IMR-90 (cell line): ENCODE results near the gene SCIN. TPM values are rescaled to one million over a fixed set of nuclear protein-coding genes. Genes with fewer than 3 reads are reported as not detected.

Experiments used
- ATAC-seq: fragments of 200-7000 bp; cut with Tn5 transposase; 2 replicates; pipeline ENCODE4 v1.9.1; 2020; ENCODE audit warnings: low read depth, mild to moderate bottlenecking, moderate library complexity
- BruUV-seq: library from RNA; stranded (reverse); fragments of 400-500 nt; replicated peaks from 2 replicates; lab custom pipeline; 2021; lab: Mats Ljungman, UMichigan
- CTCF ChIA-PET: fragments of 300-600 bp; formaldehyde crosslinking; extraction: SDS; loops from one replicate; lab custom pipeline; 2021; ENCODE audit warnings: antibody characterized with exemption; lab: Yijun Ruan, JAX
- POLR2A ChIA-PET: fragments of 300-600 bp; sonication (Branson Sonifier 250); formaldehyde crosslinking; loops from one replicate; lab custom pipeline; 2022; ENCODE audit warnings: antibody characterized with exemption; ENCODE audit not compliant: unreplicated experiment; lab: Charles Lee
- DNase-seq: peaks from one replicate; pipeline ENCODE4 v3.0.0; 2013
- H2AFZ ChIP-seq: replicated peaks from 2 replicates; pipeline ENCODE3; 2013; ENCODE audit warnings: low read length, mild to moderate bottlenecking; ENCODE audit not compliant: poor library complexity
- H2AK5ac ChIP-seq: 2 replicates; pipeline ENCODE4 v1.6.1; 2013; ENCODE audit warnings: low read depth, low read length, inconsistent platforms
- H2AK9ac ChIP-seq: replicated peaks from 2 replicates; pipeline ENCODE3; 2013; ENCODE audit warnings: mild to moderate bottlenecking, low read depth, low read length, moderate library complexity; ENCODE audit not compliant: poor library complexity
- H2BK120ac ChIP-seq: 2 replicates; pipeline ENCODE4 v1.6.1; 2013; ENCODE audit warnings: low read depth, low read length, inconsistent platforms
- H2BK15ac ChIP-seq: 3 replicates; pipeline ENCODE4 v1.6.1; 2013; ENCODE audit warnings: low read depth, low read length, inconsistent platforms
- H2BK20ac ChIP-seq: 2 replicates; pipeline ENCODE4 v1.6.1; 2013; ENCODE audit warnings: low read depth, mild to moderate bottlenecking, inconsistent platforms, low read length, moderate library complexity
- H2BK5ac ChIP-seq: 2 replicates; pipeline ENCODE4 v1.6.1; 2013; ENCODE audit warnings: mild to moderate bottlenecking, low read depth, low read length, inconsistent platforms; ENCODE audit not compliant: poor library complexity, severe bottlenecking
- H3K14ac ChIP-seq: replicated peaks from 2 replicates; pipeline ENCODE4 v1.6.1; 2013; ENCODE audit warnings: low read depth, low read length, inconsistent platforms
- H3K18ac ChIP-seq: 2 replicates; pipeline ENCODE4 v1.6.1; 2013; ENCODE audit warnings: low read depth, low read length, control low read depth
- H3K23ac ChIP-seq: 2 replicates; pipeline ENCODE4 v1.6.1; 2013; ENCODE audit warnings: low read depth, low read length, inconsistent platforms
- H3K27ac ChIP-seq: 2 replicates; pipeline ENCODE4 v1.5.1; 2013; ENCODE audit warnings: mild to moderate bottlenecking, control low read depth, low read length; ENCODE audit not compliant: insufficient read depth
- H3K27me3 ChIP-seq: 2 replicates; pipeline ENCODE4 v1.6.1; 2013; ENCODE audit warnings: low read length; ENCODE audit not compliant: control insufficient read depth, insufficient read depth
- H3K36me3 ChIP-seq: 2 replicates; pipeline ENCODE4 v1.6.1; 2013; ENCODE audit warnings: low read length, mixed read lengths; ENCODE audit not compliant: control insufficient read depth, insufficient read depth
- H3K4ac ChIP-seq: 2 replicates; pipeline ENCODE4 v1.6.1; 2013; ENCODE audit warnings: low read depth, low read length, inconsistent platforms
- H3K4me1 ChIP-seq: 2 replicates; pipeline ENCODE4 v1.6.1; 2013; ENCODE audit warnings: low read length, mixed read lengths; ENCODE audit not compliant: control insufficient read depth, insufficient read depth
- H3K4me2 ChIP-seq: 2 replicates; pipeline ENCODE4 v1.6.1; 2013; ENCODE audit warnings: low read depth, mild to moderate bottlenecking, control low read depth, low read length, moderate library complexity
- H3K4me3 ChIP-seq: 2 replicates; pipeline ENCODE4 v1.5.1; 2013; ENCODE audit warnings: low read depth, mild to moderate bottlenecking, control low read depth, low read length, moderate library complexity; ENCODE audit not compliant: insufficient read depth
- H3K56ac ChIP-seq: 2 replicates; pipeline ENCODE4 v1.6.1; 2013; ENCODE audit warnings: low read length, inconsistent platforms; ENCODE audit not compliant: insufficient read depth; ENCODE audit errors: extremely low read depth
- H3K79me1 ChIP-seq, 2 experiments: 2 replicates each; pipeline ENCODE4 v1.6.1; 2013; ENCODE audit warnings: low read length in 2 of 2, inconsistent platforms in 1 of 2, low read depth in 1 of 2
- H3K9ac ChIP-seq: 2 replicates; pipeline ENCODE4 v1.6.1; 2013; ENCODE audit warnings: low read depth, low read length, control low read depth
- H3K9me1 ChIP-seq: 2 replicates; pipeline ENCODE4 v1.6.1; 2013; ENCODE audit warnings: low read length, inconsistent platforms; ENCODE audit not compliant: insufficient read depth
- H3K9me3 ChIP-seq: 2 replicates; pipeline ENCODE4 v1.6.1; 2013; ENCODE audit warnings: low read length; ENCODE audit not compliant: control insufficient read depth, insufficient read depth
- H4K20me1 ChIP-seq: 2 replicates; pipeline ENCODE4 v1.6.1; 2013; ENCODE audit warnings: low read length, inconsistent platforms; ENCODE audit not compliant: insufficient read depth
- H4K5ac ChIP-seq: 2 replicates; pipeline ENCODE4 v1.6.1; 2013; ENCODE audit warnings: mild to moderate bottlenecking, low read depth, low read length, control low read depth
- H4K8ac ChIP-seq, 2 experiments: 2 replicates each; pipeline ENCODE4 v1.6.1; 2013; ENCODE audit warnings: low read depth in 2 of 2, low read length in 2 of 2, control low read depth in 1 of 2, inconsistent platforms in 1 of 2
- H4K91ac ChIP-seq: 2 replicates; pipeline ENCODE4 v1.6.1; 2013; ENCODE audit warnings: low read depth, low read length, inconsistent platforms; ENCODE audit not compliant: insufficient read depth
- BHLHE40 ChIP-seq: fragments of 150-350 bp; IDR thresholded peaks from 2 replicates; pipeline ENCODE4 v1.6.1; 2016; ENCODE audit warnings: mild to moderate bottlenecking, low read depth, low read length
- CEBPB ChIP-seq: IDR thresholded peaks from 2 replicates; pipeline ENCODE4 v1.6.1; 2012; ENCODE audit warnings: low read depth, low read length, improper control_type of control experiment
- CHD1 ChIP-seq: IDR thresholded peaks from 2 replicates; pipeline ENCODE4 v1.6.1; 2012; ENCODE audit warnings: low read depth, low read length, improper control_type of control experiment
- CTCF ChIP-seq: conservative IDR thresholded peaks from 2 replicates; pipeline ENCODE4 v1.5.1; 2012; ENCODE audit warnings: mild to moderate bottlenecking, low read depth, low read length, improper control_type of control experiment
- ELK1 ChIP-seq: fragments of 150-350 bp; IDR thresholded peaks from 2 replicates; pipeline ENCODE4 v1.6.1; 2016; ENCODE audit warnings: low read depth, mild to moderate bottlenecking, low read length, moderate library complexity, borderline replicate concordance
- FOS ChIP-seq: fragments of 150-350 bp; IDR thresholded peaks from 2 replicates; pipeline ENCODE4 v1.6.1; 2016; ENCODE audit warnings: low read depth, low read length
- MAFK ChIP-seq: IDR thresholded peaks from 2 replicates; pipeline ENCODE4 v1.6.1; 2012; ENCODE audit warnings: low read depth, low read length, improper control_type of control experiment
- MAZ ChIP-seq: IDR thresholded peaks from 2 replicates; pipeline ENCODE4 v1.6.1; 2012; ENCODE audit warnings: low read depth, mild to moderate bottlenecking, low read length, improper control_type of control experiment, moderate library complexity, borderline replicate concordance
- MXI1 ChIP-seq: IDR thresholded peaks from 2 replicates; pipeline ENCODE4 v1.6.1; 2012; ENCODE audit warnings: low read depth, mild to moderate bottlenecking, low read length, moderate library complexity, borderline replicate concordance
- NFE2L2 ChIP-seq: fragments of 150-350 bp; IDR thresholded peaks from 2 replicates; pipeline ENCODE4 v1.6.1; 2016; ENCODE audit warnings: low read depth, mild to moderate bottlenecking, low read length
- POLR2A ChIP-seq: IDR thresholded peaks from 2 replicates; pipeline ENCODE4 v1.6.1; 2012; ENCODE audit warnings: mild to moderate bottlenecking, low read depth, low read length
- RAD21 ChIP-seq: IDR thresholded peaks from 2 replicates; pipeline ENCODE4 v1.6.1; 2012; ENCODE audit warnings: low read length, improper control_type of control experiment
- RCOR1 ChIP-seq: IDR thresholded peaks from 2 replicates; pipeline ENCODE4 v1.6.1; 2012; ENCODE audit warnings: mild to moderate bottlenecking, low read length, improper control_type of control experiment; ENCODE audit not compliant: insufficient replicate concordance
- RFX5 ChIP-seq: IDR thresholded peaks from 2 replicates; pipeline ENCODE4 v1.8.0; 2012; ENCODE audit warnings: low read depth, mild to moderate bottlenecking, low read length, moderate library complexity
- SMC3 ChIP-seq: fragments of 150-350 bp; IDR thresholded peaks from 2 replicates; pipeline ENCODE4 v1.6.1; 2016; ENCODE audit warnings: low read depth, mild to moderate bottlenecking, antibody characterized with exemption, low read length, moderate library complexity
- USF2 ChIP-seq: fragments of 150-350 bp; IDR thresholded peaks from 2 replicates; pipeline ENCODE4 v1.6.1; 2017; ENCODE audit warnings: mild to moderate bottlenecking, antibody characterized with exemption, low read length, low read depth
- WGBS, 2 experiments: methylation state at CpG; one replicate each; pipeline versions ENCODE4 v1.1.5 to v1.1.7; 2013; ENCODE audit warnings: missing lambda C conversion rate in 2 of 2; ENCODE audit not compliant: insufficient read length in 1 of 2; ENCODE audit errors: extremely low coverage in 2 of 2; 5-methylcytosine and 5-hydroxymethylcytosine counted together
- dilution Hi-C: fragments of 300-500 bp; cut with HindIII; formaldehyde crosslinking; loops from one replicate; pipeline ENCODE4 v1.14.3; 2018; ENCODE audit warnings: low sequenced_read_pairs; ENCODE audit not compliant: unreplicated experiment
- in situ Hi-C: fragments of 300-500 bp; cut with MboI; formaldehyde crosslinking; loops from 3 replicates; pipeline ENCODE4 v1.14.3; 2019; ENCODE audit warnings: low sequenced_read_pairs, inconsistent platforms, mixed read lengths
- intact Hi-C: fragments of 100-400 bp; cut with micrococcal nuclease; formaldehyde crosslinking; loops from 2 replicates; pipeline ENCODE4 v1.10.0; 2022
- polyA plus RNA-seq, 3 experiments: library from polyadenylated mRNA; depleted of rRNA; stranded (reverse); fragments of >200 nt; gene quantifications; 2 replicates each; pipeline ENCODE4 v1.2.3, GENCODE V29; 2012; ENCODE audit warnings: low replicate concordance in 1 of 3
- total RNA-seq: library from RNA; depleted of rRNA; stranded (reverse); fragments of >200 nt; gene quantifications from 2 replicates; pipeline ENCODE4 v1.2.3, GENCODE V29; 2012

SCIN gene
- total and polyA plus RNA-seq, 2 of the 4 experiments (the other 2 are of a cell fraction) = under 0.01 to 0.05 TPM

DNA sequence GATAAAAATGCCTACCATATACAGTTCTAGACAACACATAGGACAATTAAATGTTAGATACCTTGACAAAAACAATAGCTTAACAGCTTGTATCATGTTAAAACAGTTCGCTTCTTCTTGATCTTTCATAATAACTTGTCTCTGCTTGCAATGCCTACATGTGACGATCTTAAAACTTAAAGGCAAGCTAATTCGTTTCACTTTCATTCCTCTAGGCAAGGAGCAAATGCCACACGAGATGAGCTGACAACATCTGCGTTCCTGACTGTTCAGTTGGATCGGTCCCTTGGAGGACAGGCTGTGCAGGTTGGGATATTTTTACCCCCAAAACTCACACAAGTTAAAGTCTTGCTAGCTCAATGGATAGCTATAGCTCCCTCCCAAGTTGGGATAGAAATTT is 65.3 kb downstream of the SCIN start:
- intact Hi-C loops = no loop called here
- no peak for ATAC-seq

More for the DNA sequence above, 65.3 kb downstream of the SCIN start:
- dilution Hi-C loops (no loop called here), in situ Hi-C loops (no loop called here)
- ChIA-PET POLR2A (no interaction called here), CTCF (interaction anchor here (0.5 to 1.4 kb wide), 6 partner anchors 10 to 465 kb away, joined by 3 to 5 read pairs (median 4); no protein-coding TSS in a partner anchor)
- H3K79me1 ChIP-seq = no peaks in the 10 kb centered on the region
- no peaks in the 10 kb centered on the region for H4K20me1 ChIP-seq
- H3K4me1 ChIP-seq = no peaks in the 10 kb centered on the region
- H3K23ac ChIP-seq = no peak overlapping the region
- no peak for DNase-seq
- no peak overlapping the region for H3K18ac ChIP-seq
- no peak overlapping the region for H4K5ac ChIP-seq
- no peak overlapping the region for H2BK20ac ChIP-seq
- BruUV-seq = no TSS peak
- no peak overlapping the region for H3K14ac ChIP-seq
- H3K9me3 ChIP-seq = no peaks in the 10 kb centered on the region
- H3K4me2 ChIP-seq = peak overlapping the region; percentile 6; the same call in 1 of the 2 replicates
- H2AFZ ChIP-seq = peak overlapping the region; percentile 74
- TF ChIP-seq RAD21 (no peak), CEBPB (no peak), MAFK (no peak), CTCF (no peak), BHLHE40 (no peak), USF2 (no peak), MAZ (no peak), POLR2A (no peak), RFX5 (no peak), RCOR1 (no peak), CHD1 (no peak), FOS (no peak), SMC3 (no peak), ELK1 (no peak), NFE2L2 (no peak), MXI1 (no peak)
- H3K4me3 ChIP-seq = no peak overlapping the region
- peak overlapping the region; percentile 5; the same call in 1 of the 2 replicates for H3K4ac ChIP-seq
- H4K91ac ChIP-seq = no peak overlapping the region
- no peaks in the 10 kb centered on the region for H3K9me1 ChIP-seq
- no peak overlapping the region for H4K8ac ChIP-seq
- no peak overlapping the region for H2BK5ac ChIP-seq
- no peak overlapping the region for H2AK5ac ChIP-seq
- no peak overlapping the region for H2BK120ac ChIP-seq
- 81% methylated on average over 3 of the region's 6 CpGs; no CpG with 5 or more reads in 1 of the 2 experiments for WGBS, 2 experiments
- no peak overlapping the region for H2BK15ac ChIP-seq
- H3K9ac ChIP-seq = no peak overlapping the region
- H3K27me3 ChIP-seq = no peaks in the 10 kb centered on the region; the same call in 1 of the 2 replicates
- H3K27ac ChIP-seq = no peak overlapping the region
- H3K56ac ChIP-seq = no peak overlapping the region
- no peaks in the 10 kb centered on the region for H3K36me3 ChIP-seq
- no peak overlapping the region for H2AK9ac ChIP-seq
